Inflammatory macrophage treated with lipopolysaccharide for 4 hours (primary cell): ENCODE data around the gene DSCAM.
"Not testable (repeated sequence)": the region's sequence is repeated elsewhere in the genome, so short reads cannot be mapped to it uniquely, and the experiment has no call there.

Experiments
- DNase-seq: peaks from one replicate; pipeline ENCODE4 v3.0.0-alpha.2; 2020

The DSCAM gene

GRCh38 chr21:40512590-40512989 is 334.4 kb downstream of the DSCAM start:
- DNase-seq, result no peak

- DNase-seq, result no peak
Observed at GRCh38 chr21:40507978-40508377, 339.0 kb downstream of the DSCAM start.

GRCh38 chr21:40505681-40506080 is 341.3 kb downstream of the DSCAM start:
- no peak for DNase-seq

- no peak for DNase-seq
Observed at GRCh38 chr21:40505244-40505643, 341.7 kb downstream of the DSCAM start.

GRCh38 chr21:40504825-40505224 is 342.1 kb downstream of the DSCAM start:
- no peak for DNase-seq

GRCh38 chr21:40496116-40496515 is 350.8 kb downstream of the DSCAM start:
- DNase-seq, result no peak

GRCh38 chr21:40490408-40490807 is 356.6 kb downstream of the DSCAM start:
- DNase-seq, result no peak

- no peak for DNase-seq
Observed at GRCh38 chr21:40489001-40489400, 358.0 kb downstream of the DSCAM start.

- no peak for DNase-seq
Observed at GRCh38 chr21:40481764-40482163, 365.2 kb downstream of the DSCAM start.

- DNase-seq, result no peak
Observed at GRCh38 chr21:40474513-40474912, 372.4 kb downstream of the DSCAM start.

GRCh38 chr21:40472013-40472412 is 374.9 kb downstream of the DSCAM start:
- DNase-seq, result no peak

GRCh38 chr21:40471103-40471502 is 375.9 kb downstream of the DSCAM start:
- DNase-seq, result peak; percentile 59

- peak; percentile 11 for DNase-seq
Observed at GRCh38 chr21:40466893-40467483, 380.0 kb downstream of the DSCAM start.

- no peak for DNase-seq
Observed at GRCh38 chr21:40465382-40465781, 381.6 kb downstream of the DSCAM start.

GRCh38 chr21:40463176-40463575 is 383.8 kb downstream of the DSCAM start:
- DNase-seq, result no peak

GRCh38 chr21:40461008-40461407 is 385.9 kb downstream of the DSCAM start:
- DNase-seq, result no peak

GRCh38 chr21:40457741-40458140 is 389.2 kb downstream of the DSCAM start:
- DNase-seq, result no peak

- DNase-seq, result no peak
Observed at GRCh38 chr21:40454057-40454456, 392.9 kb downstream of the DSCAM start.

GRCh38 chr21:40453183-40453582 is 393.8 kb downstream of the DSCAM start:
- DNase-seq, result no peak

GRCh38 chr21:40452548-40452947 is 394.4 kb downstream of the DSCAM start:
- DNase-seq, result no peak

- no peak for DNase-seq
Observed at GRCh38 chr21:40447016-40447415, 399.9 kb downstream of the DSCAM start.

GRCh38 chr21:40445349-40445921 is 401.5 kb downstream of the DSCAM start:
- DNase-seq, result no peak

- not testable (repeated sequence) for DNase-seq
Observed at GRCh38 chr21:40439581-40439980, 407.4 kb downstream of the DSCAM start.

GRCh38 chr21:40438616-40439015 is 408.3 kb downstream of the DSCAM start:
- no peak for DNase-seq

GRCh38 chr21:40436261-40436660 is 410.7 kb downstream of the DSCAM start:
- no peak for DNase-seq
